ENCODE measurements around the gene HLA-DOA. TPM values are rescaled to one million over a fixed set of nuclear protein-coding genes. Genes with fewer than 3 reads are reported as not detected.

The HLA-DOA gene
- total and polyA plus RNA-seq, 4 donors, result 0.69 to 3.0 (median 1.6) TPM

DNA sequence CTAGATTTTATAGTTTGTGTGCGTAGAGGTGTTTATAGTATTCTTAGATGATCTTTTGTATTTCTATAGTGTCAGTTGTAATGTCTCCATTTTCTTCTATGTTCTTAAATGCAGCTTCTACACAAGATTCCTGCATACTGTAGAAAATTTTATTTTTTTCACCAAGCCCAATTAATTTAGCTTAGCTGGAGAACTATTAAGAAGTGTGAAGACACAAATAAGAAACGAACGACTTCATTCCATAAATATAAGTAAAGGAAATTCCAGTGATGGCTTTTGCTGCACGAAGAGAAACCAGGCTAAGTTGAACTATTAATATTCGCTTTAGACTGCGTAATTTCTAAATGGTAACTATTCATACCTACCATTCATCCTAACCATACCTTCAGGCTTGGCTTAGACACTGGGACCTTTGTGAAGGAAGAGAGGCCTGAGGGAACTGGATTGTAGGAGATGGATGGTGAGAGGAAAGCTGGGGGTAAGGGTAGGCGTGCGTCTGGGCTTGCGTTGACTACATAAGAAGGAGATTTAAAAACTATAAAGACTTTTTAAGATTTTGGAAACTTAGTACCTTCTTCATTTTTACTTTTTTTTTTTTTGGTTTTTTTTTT lies 15.9 kb downstream of the HLA-DOA start:
- Histone ChIP-seq H3K9ac (ENCODE audit: low read depth in 1 of 2, low read length in 2 of 2) (no peak overlapping the region), H3K9me3 (ENCODE audit: control insufficient read depth in 4 of 4, low read length in 3 of 4) (no peaks in the 10 kb centered on the region), H3K27ac (ENCODE audit: low read depth in 1 of 2, low read length in 2 of 2) (no peak overlapping the region), H3K36me3 (ENCODE audit: control insufficient read depth in 4 of 4, insufficient read depth in 3 of 4, low read depth in 1 of 4, low read length in 3 of 4) (no peaks in the 10 kb centered on the region), H3K27me3 (ENCODE audit: control insufficient read depth in 4 of 4, insufficient read depth in 4 of 4, low read length in 3 of 4) (no peaks in the 10 kb centered on the region), H3K4me3 (ENCODE audit: low read depth in 1 of 3, low read length in 3 of 3) (no peak overlapping the region), H3K4me1 (ENCODE audit: control insufficient read depth in 4 of 4, insufficient read depth in 4 of 4, low read length in 3 of 4) (no peaks in the 10 kb centered on the region)
- no peak for DNase-seq (ENCODE audit: low spot score)
- 91% methylated on average over 9 of the region's 9 CpGs for WGBS
- TF ChIP-seq SP1 (IDR thresholded peaks at IDR 0.05) (no peak), HNF4A (conservative IDR thresholded peaks at IDR 0.05) (no peak), NR2F2 (IDR thresholded peaks at IDR 0.05) (no peak), EGR1 (IDR thresholded peaks at IDR 0.05; ENCODE audit: low read depth in 2 of 2) (no peak), JUND (IDR thresholded peaks at IDR 0.05) (no peak), YY1 (IDR thresholded peaks at IDR 0.05) (no peak), RXRA (IDR thresholded peaks at IDR 0.05) (no peak)
- TF ChIP-seq, protein P1, sequence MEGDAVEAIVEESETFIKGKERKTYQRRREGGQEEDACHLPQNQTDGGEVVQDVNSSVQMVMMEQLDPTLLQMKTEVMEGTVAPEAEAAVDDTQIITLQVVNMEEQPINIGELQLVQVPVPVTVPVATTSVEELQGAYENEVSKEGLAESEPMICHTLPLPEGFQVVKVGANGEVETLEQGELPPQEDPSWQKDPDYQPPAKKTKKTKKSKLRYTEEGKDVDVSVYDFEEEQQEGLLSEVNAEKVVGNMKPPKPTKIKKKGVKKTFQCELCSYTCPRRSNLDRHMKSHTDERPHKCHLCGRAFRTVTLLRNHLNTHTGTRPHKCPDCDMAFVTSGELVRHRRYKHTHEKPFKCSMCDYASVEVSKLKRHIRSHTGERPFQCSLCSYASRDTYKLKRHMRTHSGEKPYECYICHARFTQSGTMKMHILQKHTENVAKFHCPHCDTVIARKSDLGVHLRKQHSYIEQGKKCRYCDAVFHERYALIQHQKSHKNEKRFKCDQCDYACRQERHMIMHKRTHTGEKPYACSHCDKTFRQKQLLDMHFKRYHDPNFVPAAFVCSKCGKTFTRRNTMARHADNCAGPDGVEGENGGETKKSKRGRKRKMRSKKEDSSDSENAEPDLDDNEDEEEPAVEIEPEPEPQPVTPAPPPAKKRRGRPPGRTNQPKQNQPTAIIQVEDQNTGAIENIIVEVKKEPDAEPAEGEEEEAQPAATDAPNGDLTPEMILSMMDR (IDR thresholded peaks at IDR 0.05; ENCODE audit: low read depth, low read length, missing input control), result no peak
- TF ChIP-seq, protein P2, sequence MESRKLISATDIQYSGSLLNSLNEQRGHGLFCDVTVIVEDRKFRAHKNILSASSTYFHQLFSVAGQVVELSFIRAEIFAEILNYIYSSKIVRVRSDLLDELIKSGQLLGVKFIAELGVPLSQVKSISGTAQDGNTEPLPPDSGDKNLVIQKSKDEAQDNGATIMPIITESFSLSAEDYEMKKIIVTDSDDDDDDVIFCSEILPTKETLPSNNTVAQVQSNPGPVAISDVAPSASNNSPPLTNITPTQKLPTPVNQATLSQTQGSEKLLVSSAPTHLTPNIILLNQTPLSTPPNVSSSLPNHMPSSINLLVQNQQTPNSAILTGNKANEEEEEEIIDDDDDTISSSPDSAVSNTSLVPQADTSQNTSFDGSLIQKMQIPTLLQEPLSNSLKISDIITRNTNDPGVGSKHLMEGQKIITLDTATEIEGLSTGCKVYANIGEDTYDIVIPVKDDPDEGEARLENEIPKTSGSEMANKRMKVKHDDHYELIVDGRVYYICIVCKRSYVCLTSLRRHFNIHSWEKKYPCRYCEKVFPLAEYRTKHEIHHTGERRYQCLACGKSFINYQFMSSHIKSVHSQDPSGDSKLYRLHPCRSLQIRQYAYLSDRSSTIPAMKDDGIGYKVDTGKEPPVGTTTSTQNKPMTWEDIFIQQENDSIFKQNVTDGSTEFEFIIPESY (IDR thresholded peaks at IDR 0.05), result no peak
- TF ChIP-seq, protein P3, sequence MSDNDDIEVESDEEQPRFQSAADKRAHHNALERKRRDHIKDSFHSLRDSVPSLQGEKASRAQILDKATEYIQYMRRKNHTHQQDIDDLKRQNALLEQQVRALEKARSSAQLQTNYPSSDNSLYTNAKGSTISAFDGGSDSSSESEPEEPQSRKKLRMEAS (IDR thresholded peaks at IDR 0.05), result no peak
- TF ChIP-seq, protein P4, sequence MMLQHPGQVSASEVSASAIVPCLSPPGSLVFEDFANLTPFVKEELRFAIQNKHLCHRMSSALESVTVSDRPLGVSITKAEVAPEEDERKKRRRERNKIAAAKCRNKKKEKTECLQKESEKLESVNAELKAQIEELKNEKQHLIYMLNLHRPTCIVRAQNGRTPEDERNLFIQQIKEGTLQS (IDR thresholded peaks at IDR 0.05), result no peak

DNA sequence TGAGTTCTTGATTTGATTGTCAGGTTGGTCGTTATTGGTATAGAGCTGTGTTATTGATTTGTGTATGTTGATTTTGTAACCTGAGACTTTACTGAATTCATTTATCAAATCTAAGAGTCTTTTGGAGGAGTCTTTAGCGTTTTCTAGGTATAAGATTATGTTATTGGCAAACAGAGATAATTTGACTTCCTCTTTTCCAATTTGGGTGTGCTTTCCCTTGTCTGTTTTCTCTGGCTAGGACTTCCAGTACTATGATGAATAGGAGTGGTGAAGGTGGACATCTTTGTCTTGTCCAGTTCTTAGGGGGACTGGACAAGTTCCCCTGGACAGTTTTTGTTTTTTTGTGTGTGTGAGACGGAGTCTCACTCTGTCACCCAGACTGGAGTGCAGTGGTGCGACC lies 17.4 kb downstream of the HLA-DOA start:
- Histone ChIP-seq H3K27ac (ENCODE audit: low read depth in 1 of 2, low read length in 2 of 2) (no peak overlapping the region), H3K36me3 (ENCODE audit: control insufficient read depth in 4 of 4, insufficient read depth in 3 of 4, low read depth in 1 of 4, low read length in 3 of 4) (no peaks in the 10 kb centered on the region), H3K9ac (ENCODE audit: low read depth in 1 of 2, low read length in 2 of 2) (no peak overlapping the region), H3K4me1 (ENCODE audit: control insufficient read depth in 4 of 4, insufficient read depth in 4 of 4, low read length in 3 of 4) (no peaks in the 10 kb centered on the region), H3K4me3 (ENCODE audit: low read depth in 1 of 3, low read length in 3 of 3) (no peak overlapping the region), H3K27me3 (ENCODE audit: control insufficient read depth in 4 of 4, insufficient read depth in 4 of 4, low read length in 3 of 4) (no peaks in the 10 kb centered on the region), H3K9me3 (ENCODE audit: control insufficient read depth in 4 of 4, low read length in 3 of 4) (no peaks in the 10 kb centered on the region)
- no peak for TF ChIP-seq FOXA2 (IDR thresholded peaks at IDR 0.05)
- TF ChIP-seq, protein P3 (IDR thresholded peaks at IDR 0.05), result no peak
- no peak for TF ChIP-seq EGR1 (IDR thresholded peaks at IDR 0.05; ENCODE audit: low read depth in 2 of 2)
- TF ChIP-seq TAF1 (conservative IDR thresholded peaks at IDR 0.05), result no peak
- TF ChIP-seq FOXA1 (IDR thresholded peaks at IDR 0.05), result no peak
- TF ChIP-seq, protein P5, sequence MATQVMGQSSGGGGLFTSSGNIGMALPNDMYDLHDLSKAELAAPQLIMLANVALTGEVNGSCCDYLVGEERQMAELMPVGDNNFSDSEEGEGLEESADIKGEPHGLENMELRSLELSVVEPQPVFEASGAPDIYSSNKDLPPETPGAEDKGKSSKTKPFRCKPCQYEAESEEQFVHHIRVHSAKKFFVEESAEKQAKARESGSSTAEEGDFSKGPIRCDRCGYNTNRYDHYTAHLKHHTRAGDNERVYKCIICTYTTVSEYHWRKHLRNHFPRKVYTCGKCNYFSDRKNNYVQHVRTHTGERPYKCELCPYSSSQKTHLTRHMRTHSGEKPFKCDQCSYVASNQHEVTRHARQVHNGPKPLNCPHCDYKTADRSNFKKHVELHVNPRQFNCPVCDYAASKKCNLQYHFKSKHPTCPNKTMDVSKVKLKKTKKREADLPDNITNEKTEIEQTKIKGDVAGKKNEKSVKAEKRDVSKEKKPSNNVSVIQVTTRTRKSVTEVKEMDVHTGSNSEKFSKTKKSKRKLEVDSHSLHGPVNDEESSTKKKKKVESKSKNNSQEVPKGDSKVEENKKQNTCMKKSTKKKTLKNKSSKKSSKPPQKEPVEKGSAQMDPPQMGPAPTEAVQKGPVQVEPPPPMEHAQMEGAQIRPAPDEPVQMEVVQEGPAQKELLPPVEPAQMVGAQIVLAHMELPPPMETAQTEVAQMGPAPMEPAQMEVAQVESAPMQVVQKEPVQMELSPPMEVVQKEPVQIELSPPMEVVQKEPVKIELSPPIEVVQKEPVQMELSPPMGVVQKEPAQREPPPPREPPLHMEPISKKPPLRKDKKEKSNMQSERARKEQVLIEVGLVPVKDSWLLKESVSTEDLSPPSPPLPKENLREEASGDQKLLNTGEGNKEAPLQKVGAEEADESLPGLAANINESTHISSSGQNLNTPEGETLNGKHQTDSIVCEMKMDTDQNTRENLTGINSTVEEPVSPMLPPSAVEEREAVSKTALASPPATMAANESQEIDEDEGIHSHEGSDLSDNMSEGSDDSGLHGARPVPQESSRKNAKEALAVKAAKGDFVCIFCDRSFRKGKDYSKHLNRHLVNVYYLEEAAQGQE (IDR thresholded peaks at IDR 0.05), result no peak
- TF ChIP-seq YY1 (IDR thresholded peaks at IDR 0.05), result no peak
- TF ChIP-seq, protein P4 (IDR thresholded peaks at IDR 0.05), result no peak
- TF ChIP-seq, protein P2 (IDR thresholded peaks at IDR 0.05), result no peak
- no peak for TF ChIP-seq RXRA (IDR thresholded peaks at IDR 0.05)
- no peak for TF ChIP-seq GABPA (IDR thresholded peaks at IDR 0.05 in 1 of 2, conservative IDR thresholded peaks at IDR 0.05 in 1 of 2)
- WGBS, result 72% methylated on average over 4 of the region's 4 CpGs
- DNase-seq (ENCODE audit: low spot score), result no peak

Data from liver (tissue), 9 donors.